SIG-M5 treated with dmso at 0.1 percent for 504 hours (cell line): ENCODE results near the gene HOXD11.

ENCODE experiments used
- DNase-seq: peaks from one replicate; lab custom pipeline; 2025; ENCODE audit not compliant: unreplicated experiment; lab: John Stamatoyannopoulos, UW

HOXD11 gene

DNA sequence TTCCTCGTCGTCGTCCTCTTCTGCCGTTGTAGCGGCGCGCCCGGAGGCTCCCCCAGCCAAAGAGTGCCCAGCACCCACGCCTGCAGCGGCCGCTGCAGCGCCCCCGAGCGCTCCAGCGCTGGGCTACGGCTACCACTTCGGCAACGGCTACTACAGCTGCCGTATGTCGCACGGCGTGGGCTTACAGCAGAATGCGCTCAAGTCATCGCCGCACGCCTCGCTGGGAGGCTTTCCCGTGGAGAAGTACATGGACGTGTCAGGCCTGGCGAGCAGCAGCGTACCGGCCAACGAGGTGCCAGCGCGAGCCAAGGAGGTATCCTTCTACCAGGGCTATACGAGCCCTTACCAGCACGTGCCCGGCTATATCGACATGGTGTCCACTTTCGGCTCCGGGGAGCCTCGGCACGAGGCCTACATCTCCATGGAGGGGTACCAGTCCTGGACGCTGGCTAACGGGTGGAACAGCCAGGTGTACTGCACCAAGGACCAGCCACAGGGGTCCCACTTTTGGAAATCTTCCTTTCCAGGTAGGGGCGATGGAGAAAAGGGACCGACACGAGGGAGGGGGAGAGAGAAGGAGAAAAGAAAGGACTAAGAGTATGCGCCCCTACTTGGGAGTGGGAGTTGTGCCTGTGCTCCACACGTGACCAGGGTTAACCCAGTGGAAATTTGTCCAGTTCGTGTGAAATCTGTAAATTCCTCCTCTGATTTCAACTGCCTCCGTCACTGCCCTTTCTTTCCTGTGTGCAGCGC is 13.8 kb upstream of the HOXD11 start:
- peak; percentile 50 for DNase-seq

DNA sequence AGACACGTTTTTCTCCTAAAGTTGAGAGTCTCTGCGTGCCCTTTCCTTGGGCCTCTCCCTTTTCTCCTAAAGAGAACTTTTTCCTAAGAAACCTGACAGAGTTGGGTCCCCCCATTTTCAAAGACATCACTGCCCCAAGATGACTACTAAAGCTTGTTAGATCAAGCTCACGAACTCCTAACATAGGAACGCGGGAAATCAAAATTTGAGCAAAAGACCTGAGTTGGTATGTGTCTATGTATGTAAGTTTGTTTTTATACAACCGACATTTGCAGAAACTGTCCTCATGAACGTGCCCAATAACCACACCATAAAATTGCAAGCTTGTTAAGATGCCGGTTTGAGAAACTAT is 13.2 kb upstream of the HOXD11 start:
- DNase-seq, result no peak

- no peak for DNase-seq
These were observed 12.7 kb upstream of the HOXD11 start for GRCh38 chr2:176094349-176094748.

- DNase-seq, result no peak
These were observed 11.7 kb upstream of the HOXD11 start for GRCh38 chr2:176095421-176095820.

DNA sequence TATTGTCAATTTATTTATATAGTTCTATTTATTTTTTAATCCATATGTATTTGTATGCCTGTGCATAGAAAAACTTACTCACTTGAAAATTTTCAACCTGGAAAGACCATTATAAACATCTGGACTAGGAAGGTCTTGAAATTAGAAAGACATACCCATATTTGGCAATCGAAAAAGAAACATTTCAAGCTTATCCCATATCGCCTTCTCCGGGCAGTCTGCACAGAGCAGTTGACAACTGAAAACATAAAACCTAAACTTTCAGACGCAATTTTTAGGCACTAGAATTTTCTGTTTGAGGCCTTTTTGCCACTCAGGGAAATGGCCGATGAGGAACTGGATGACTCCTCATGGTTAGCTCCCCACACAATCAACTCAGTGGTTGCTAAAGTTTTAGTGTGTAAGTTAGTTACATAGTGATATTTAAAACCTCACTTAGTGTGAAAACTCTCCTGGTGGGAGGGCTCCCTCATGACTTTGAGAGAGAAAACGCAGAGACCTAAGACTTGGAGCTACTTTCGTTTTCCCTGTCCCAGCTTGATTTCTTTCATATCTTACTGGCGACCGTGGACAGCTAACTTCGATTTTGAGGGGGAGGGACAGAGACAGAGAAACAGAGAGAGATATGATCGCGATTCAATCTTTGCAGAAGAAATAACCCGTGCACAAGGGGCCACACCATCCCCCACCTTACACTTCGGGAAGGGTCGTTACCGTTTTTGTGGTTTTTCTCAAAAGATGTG is 10.7 kb upstream of the HOXD11 start:
- peak; percentile 77 for DNase-seq

DNA sequence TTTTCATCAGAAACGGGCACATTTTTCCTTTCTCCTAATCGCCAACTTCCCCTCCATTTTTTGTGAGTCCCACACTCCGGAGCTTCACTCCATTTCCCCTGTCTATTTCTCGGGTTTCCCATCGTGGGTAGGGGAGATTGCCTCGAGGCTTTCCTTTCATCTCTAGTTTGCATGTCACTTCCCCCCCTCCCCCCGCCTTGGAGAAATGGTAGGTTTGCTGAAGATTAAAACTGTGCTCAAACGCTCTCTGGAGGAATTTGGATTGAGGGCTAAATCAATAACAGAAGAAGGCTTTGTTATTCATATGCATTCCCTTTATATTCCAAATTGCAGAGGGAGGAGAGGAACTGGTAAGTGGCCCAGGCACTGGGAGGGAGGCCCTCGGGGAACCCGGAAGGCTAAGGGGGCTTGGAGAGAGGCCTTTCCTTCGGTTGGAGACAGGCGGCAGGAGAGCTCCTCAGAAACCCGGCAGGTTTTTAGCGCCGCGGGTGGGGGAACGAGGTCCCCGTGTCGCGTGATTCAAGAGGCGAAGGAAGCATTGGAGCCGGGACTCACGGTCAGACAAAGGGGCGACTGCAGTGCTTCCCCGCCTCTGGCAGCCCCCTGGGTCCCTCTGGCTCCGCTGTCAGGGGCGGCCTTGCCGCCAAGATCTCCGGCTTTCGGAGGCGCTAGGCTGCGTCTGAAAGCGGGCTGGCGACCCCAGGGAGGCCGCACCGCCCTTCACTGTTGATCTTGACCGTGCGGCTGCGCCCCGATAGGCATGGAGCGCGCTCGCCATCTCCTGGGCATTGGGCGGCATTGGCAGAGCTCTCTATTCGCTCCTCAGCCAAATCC is 9.9 kb upstream of the HOXD11 start:
- DNase-seq, result peak; percentile 93

DNA sequence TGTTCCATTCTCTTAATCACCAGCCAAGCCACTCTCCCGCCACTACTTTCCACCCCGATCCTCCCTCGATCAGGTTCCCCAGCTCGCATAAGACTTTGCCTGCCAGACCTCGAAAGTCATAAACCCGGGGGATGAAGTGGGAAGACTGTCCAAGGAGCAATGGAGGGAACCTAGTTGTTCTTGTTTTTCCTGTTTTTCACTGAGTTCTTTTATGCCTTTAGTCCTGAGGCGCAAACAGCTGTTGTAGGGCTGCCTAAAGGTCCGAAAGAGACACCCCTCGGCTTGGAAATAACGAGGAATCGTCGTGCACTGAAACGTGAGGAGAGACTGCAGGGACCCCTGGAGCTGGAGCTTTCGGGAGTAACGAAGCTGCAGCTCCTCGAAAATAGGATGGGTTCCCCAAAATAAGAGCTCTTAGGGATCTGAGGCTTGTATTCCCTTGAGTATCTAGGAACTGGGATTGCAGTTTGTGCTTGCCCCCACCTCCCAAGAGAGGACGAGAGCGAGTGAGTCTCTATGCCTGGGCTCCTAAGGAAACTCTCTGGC is 9.2 kb upstream of the HOXD11 start:
- DNase-seq, result no peak

GRCh38 chr2:176098366-176099158 is 8.5 kb upstream of the HOXD11 start:
- no peak for DNase-seq

GRCh38 chr2:176099159-176099727 is 7.8 kb upstream of the HOXD11 start:
- no peak for DNase-seq

DNA sequence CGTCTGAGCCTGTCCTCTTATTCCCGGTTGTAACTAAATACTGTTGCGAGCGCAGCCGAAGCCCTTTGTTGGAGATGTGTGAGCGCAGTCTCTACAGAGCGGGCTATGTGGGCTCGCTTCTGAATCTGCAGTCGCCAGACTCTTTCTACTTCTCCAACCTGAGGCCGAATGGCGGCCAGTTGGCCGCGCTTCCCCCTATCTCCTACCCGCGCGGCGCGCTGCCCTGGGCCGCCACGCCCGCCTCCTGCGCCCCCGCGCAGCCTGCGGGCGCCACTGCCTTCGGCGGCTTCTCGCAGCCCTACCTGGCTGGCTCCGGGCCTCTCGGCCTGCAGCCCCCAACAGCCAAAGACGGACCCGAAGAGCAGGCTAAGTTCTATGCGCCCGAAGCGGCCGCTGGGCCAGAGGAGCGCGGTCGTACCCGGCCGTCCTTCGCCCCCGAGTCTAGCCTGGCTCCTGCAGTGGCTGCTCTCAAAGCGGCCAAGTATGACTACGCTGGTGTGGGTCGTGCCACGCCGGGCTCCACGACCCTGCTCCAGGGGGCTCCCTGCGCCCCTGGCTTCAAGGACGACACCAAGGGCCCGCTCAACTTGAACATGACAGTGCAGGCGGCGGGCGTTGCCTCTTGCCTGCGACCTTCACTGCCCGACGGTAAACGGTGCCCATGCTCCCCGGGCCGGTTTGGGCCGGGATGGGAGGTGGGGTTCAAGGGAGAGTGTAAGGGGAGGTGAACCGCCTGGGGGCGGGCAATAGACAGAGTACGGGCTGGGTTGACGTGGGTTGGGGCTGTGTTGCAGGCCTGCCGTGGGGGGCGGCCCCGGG is 7.1 kb upstream of the HOXD11 start, which contains the start of gene HOXD12:
Gene HOXD12 (plus strand): TSS at position 68 of the 819 bp plus-strand sequence. CDS start 7 bp downstream, at position 75.
- no peak for DNase-seq

DNA sequence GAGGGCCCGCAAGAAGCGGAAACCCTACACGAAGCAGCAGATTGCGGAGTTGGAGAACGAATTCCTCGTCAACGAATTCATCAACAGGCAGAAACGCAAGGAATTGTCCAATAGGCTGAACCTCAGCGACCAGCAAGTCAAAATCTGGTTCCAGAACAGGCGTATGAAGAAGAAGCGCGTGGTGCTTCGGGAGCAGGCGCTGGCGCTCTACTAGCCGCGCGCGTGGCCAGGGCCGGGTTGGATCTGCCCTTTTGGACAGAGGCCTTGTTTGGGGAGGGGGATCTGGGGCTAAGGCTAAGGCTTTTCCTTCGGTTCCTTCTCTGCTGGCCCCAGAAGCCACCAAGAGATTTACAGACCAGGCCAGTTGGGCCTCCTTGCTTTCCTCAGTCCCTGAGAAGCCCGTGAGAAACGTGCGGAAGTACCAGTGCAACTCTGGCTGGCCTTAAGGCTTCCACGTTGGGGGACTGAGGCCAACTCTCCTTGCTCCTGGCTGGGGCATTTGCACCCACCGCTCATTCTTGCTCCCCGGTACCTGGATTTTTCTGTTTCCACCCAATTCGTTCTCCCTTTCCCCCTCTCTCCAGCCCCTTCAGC is 6.4 kb upstream of the HOXD11 start:
- DNase-seq, result no peak

GRCh38 chr2:176101216-176101830 is 5.8 kb upstream of the HOXD11 start:
- no peak for DNase-seq

- no peak for DNase-seq
These were observed 5.2 kb upstream of the HOXD11 start for GRCh38 chr2:176101842-176102241.

DNA sequence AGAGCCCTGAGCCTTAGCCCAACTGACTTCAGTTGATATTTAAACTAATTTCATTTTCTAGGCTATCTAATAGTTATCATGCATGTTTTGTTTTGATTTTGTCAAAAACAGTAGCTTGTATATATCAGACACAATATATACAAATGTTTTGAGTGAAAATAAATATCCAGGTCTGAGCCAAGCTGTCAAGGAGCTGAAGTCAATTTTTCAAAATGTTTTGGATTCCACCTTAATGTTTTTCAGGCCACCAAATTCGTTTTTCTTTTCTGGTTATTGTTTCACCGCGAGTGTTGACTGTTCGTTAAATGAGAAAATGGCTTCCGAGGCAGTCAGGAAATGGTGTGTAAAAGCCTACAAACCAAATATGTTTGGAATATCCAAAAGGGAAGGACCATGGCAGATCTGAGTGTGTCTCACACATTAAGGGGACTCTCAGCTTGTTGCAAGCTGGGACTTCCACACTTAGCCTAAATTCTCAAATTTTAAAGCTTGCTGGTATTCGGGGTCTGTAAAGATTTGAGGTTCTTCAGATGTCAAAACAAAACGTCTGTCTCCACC is 4.7 kb upstream of the HOXD11 start:
- DNase-seq, result no peak

GRCh38 chr2:176103194-176103593 is 3.9 kb upstream of the HOXD11 start:
- no peak for DNase-seq

DNA sequence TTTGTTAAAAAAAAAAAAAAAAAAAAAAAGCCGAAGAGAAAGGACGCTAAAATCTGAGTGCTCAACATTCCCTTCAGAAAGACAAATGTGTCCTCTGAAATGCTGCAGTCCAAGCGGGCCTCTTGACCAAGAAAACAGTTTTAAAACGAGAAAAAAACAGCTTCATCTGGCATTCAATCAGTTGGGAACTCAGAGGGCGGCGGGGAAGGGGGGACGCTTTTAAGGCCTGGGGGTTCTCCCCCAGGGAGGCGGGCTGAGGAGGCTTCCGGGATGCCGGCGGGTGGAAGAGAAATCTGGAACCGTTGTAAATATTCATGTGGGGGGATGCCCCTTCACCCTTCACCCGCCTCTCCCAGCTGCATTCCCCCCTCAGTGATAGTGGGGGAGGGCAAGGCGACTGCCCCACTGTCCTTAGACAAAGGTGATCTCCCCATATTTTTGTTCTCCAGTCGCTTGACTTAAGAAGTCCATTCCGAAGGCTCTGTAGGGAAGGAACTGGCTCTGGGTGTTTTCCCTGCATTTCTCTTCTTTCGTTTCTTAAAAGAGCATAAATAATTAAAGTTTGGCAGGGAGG is 3.3 kb upstream of the HOXD11 start:
- DNase-seq, result no peak

DNA sequence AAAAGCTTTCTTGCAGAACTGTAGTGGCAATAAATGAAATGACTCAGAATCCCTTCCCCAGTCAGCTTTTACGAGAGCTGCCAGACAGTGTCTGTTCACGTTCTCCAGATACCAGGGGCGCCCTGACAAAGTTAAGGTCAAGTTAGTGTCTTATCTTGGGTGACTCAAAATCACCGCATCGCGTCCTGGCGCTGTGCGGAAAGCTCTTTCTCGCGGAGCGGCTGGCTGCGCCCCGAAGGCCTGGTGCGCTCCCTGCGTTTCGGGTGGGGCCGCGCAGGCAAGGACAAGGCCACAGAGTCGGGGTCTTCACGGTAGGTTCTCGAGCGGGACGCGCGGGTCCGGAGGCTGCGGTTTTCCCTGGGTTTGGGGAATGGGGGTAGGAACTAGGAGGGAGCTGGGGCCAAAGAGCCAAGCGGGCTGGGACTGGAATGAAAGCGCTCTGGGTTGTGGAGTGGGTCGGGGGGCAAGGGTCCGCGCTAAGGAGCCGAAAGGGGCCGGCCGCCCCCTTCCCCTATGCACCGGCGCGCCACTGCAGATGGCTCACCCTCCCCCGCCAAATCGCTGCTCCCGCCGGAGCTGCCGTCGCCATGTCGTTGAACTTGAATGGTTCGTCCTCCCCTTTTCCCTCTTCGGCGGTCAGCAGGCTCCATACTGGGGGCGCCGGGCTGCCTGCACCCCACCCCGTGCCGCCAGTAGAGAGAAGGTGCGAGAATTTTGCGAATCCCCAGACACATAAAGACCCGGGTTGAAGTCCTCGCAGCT is 2.6 kb upstream of the HOXD11 start:
- peak; percentile 37 for DNase-seq
